ENCODE data around the gene CELF5.
A peak's percentile ranks its signal among the peaks of the same experiment; 100 is the strongest.
"Not testable (repeated sequence)": the region's sequence is repeated elsewhere in the genome, so short reads cannot be mapped to it uniquely, and the experiment has no call there.

CELF5 gene

DNA sequence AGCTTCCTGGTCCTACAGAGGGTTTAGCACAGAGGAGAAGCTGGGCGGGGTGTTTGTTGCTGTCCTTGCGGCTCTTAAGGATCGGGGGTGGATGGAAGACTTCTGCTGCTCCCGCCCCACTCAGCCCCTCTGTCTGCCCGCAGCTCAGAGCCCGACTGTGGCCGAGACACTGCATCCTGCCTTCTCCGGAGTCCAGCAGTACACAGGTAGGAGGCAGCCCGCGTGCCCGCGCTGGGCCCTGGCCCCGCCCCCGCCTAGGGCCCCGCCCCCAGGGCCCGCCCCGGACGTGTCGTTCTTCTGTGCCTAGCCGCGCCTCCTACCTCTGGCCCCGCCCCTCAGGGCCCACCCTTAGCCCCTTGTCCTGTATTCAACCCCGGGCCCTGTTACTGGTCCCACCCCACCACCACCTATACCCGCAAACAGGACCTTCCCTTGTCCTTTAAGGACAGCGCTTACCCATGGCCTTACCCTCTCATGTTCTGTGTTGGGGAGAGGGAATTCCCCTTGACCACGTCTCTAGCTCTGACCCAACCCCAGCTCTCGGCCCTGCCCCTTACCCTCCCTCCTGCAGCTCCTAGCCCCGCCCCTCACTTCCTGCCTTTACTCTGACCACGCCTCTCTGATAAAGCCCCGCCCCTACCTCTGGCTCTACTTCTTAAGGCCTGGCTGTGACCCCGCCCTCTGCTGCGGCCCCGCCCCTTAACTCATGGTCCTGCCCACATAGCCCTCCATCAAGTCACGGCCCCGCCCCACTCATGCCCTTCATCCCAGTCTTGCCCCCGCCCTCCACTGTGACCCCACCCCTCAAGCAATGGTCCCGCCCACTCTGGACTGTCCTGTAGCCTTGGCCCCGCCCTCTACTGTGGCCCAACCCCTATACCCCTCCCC, 60.5 kb downstream of the CELF5 start:
- ChIA-PET CTCF (interaction anchor here (1.4 to 2.1 kb wide), 3 partner anchors 10 to 188 kb away, joined by 4 to 12 read pairs (median 8); no protein-coding TSS in a partner anchor), POLR2A (no interaction called here)
- peak overlapping the region; percentile 27 for H3K4me3 ChIP-seq (ENCODE audit: low read depth, low read length)
- no peak for DNase-seq (ENCODE audit: low read depth, low spot score)
- TF ChIP-seq CTCF (IDR thresholded peaks at IDR 0.05; ENCODE audit: insufficient read depth, low read length, missing control alignments): no peak

DNA sequence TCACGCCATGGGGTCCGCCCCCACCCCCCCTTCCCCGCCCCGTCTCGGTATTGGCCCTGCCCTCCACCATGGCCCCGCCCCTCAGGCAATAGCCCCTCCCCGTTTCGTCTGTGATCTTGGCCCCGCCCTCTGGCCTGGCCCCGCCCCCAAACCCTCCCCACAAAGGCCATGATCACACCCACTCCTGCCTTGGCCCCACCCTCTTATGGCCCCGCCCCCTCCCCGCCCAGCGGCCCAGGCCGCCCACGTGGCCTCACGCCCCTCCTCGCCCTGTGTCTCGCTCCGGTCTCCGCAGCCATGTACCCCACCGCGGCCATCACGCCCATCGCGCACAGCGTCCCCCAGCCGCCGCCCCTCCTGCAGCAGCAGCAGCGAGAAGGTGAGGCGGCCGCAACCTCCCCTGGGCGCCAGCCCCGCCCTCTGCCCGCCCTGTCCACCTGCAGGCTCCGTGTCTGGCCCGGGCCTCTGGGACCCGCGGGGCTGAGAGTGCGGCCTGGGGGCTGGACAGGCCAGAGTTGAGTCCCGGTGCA, 61.3 kb downstream of the CELF5 start:
- POLR2A ChIA-PET: no interaction called here
- DNase-seq (ENCODE audit: low read depth, low spot score): no peak
- CTCF ChIA-PET: interaction anchor here (1.4 to 1.8 kb wide), 2 partner anchors 20 to 187 kb away, joined by 4 read pairs; no protein-coding TSS in a partner anchor
- no peak overlapping the region for H3K4me3 ChIP-seq (ENCODE audit: low read depth, low read length)
- no peak for TF ChIP-seq CTCF (IDR thresholded peaks at IDR 0.05; ENCODE audit: insufficient read depth, low read length, missing control alignments)

GRCh38 chr19:3287814-3288213, 63.4 kb downstream of the CELF5 start:
- no peak for TF ChIP-seq CTCF (IDR thresholded peaks at IDR 0.05; ENCODE audit: insufficient read depth, low read length, missing control alignments)
- ChIA-PET CTCF (interaction anchor here (9.3 kb wide), 1 partner anchor 17 kb away, joined by 63 read pairs; no protein-coding TSS in a partner anchor), POLR2A (no interaction called here)
- H3K4me3 ChIP-seq (ENCODE audit: low read depth, low read length): no peak overlapping the region
- DNase-seq (ENCODE audit: low read depth, low spot score): no peak

DNA sequence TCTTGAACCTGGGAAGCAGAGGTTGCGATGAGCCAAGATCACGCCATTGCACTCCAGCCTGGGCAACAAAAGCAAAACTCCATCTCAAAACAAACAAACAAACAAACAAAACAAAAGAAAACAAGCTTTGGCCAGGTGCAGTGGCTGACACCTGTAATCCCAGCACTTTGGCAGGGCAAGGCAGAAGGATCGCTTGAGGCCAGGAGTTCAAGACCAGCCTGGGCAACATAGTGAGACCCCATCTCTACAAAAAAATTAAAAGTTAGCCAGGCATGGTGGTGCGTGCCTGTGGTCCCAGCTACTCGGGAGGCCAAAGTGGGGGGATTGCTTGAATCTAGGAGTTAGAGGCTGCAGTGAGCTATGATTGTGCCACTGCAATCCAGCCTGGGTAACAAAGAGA, 64.0 kb downstream of the CELF5 start:
- H3K4me3 ChIP-seq (ENCODE audit: low read depth, low read length); DNase-seq (ENCODE audit: low read depth, low spot score); POLR2A ChIA-PET: not testable (repeated sequence)
- CTCF ChIA-PET: interaction anchor here (9.3 kb wide), 1 partner anchor 16 kb away, joined by 63 read pairs; no protein-coding TSS in a partner anchor

- no peak overlapping the region for H3K4me3 ChIP-seq (ENCODE audit: low read depth, low read length)
- ChIA-PET CTCF (interaction anchor here (9.3 kb wide), 1 partner anchor 14 kb away, joined by 63 read pairs; no protein-coding TSS in a partner anchor), POLR2A (no interaction called here)
- no peak for TF ChIP-seq CTCF (IDR thresholded peaks at IDR 0.05; ENCODE audit: insufficient read depth, low read length, missing control alignments)
- no peak for DNase-seq (ENCODE audit: low read depth, low spot score)
Observed at GRCh38 chr19:3289971-3290569, 65.6 kb downstream of the CELF5 start.

DNA sequence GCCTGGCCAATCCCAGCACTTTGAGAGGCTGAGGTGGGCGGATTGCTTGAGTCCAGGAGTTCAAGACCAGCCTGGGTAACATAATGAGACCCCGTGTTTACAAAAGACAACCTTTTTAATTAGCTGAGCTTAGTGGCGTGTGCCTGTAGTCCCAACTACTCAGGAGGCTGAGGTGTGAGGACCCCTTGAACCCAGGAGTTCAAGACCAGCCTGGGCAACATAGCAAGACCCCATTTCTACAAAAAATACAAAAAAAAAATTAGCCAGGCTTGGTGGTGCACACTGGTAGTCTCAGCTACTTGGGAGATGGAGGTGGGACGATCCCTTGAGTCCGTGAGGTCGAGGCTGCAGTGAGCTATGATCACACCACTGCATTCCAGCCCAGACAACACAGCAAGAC, 66.4 kb downstream of the CELF5 start:
- DNase-seq (ENCODE audit: low read depth, low spot score); POLR2A ChIA-PET; H3K4me3 ChIP-seq (ENCODE audit: low read depth, low read length): not testable (repeated sequence)
- CTCF ChIA-PET: interaction anchor here (9.3 kb wide), 1 partner anchor 14 kb away, joined by 63 read pairs; no protein-coding TSS in a partner anchor

GRCh38 chr19:3291644-3292043, 67.2 kb downstream of the CELF5 start:
- CTCF ChIA-PET: interaction anchor here (9.3 kb wide), 1 partner anchor 13 kb away, joined by 63 read pairs; no protein-coding TSS in a partner anchor

More at GRCh38 chr19:3291644-3292043, 67.2 kb downstream of the CELF5 start:
- DNase-seq (ENCODE audit: low read depth, low spot score): no peak
- TF ChIP-seq CTCF (IDR thresholded peaks at IDR 0.05; ENCODE audit: insufficient read depth, low read length, missing control alignments): no peak
- POLR2A ChIA-PET: no interaction called here
- no peak overlapping the region for H3K4me3 ChIP-seq (ENCODE audit: low read depth, low read length)
